Activated CD4-positive, alpha-beta T cell treated with anti-CD3 and anti-CD28 coated beads, Interleukin-2, amount 50 U/mL, for 24 hours (primary cell): ENCODE results near the gene JMJD8.
A peak's percentile ranks its signal among the peaks of the same experiment; 100 is the strongest.

ENCODE experiments used
- DNase-seq, 2 donors: peaks; one replicate each; pipeline ENCODE4 v3.0.0-alpha.2; 2020; ENCODE audit warnings: low read depth in 1 of 2, low spot score in 1 of 2

The JMJD8 gene

DNA sequence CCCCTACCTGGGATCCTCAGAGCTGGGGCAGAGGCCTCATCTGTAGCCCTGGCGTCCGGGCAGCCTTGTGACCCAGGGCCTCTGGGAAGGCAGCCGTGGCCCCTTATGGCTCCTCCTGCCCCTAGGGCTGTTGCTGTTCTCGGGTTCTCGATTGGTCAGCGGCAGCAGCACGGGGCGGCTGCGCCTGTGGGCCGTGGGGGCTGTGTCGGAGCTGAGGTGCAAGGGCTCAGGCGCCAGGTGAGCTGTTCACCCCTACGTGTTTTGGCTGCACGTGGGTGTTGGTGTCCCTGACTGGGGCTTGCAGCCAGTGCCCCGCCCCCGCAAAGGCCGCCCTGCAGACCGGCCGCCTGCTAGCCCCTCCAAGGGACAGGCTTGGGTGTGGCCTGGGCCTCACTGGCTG lies 22.0 kb downstream of the JMJD8 start:
- DNase-seq: no peak

DNA sequence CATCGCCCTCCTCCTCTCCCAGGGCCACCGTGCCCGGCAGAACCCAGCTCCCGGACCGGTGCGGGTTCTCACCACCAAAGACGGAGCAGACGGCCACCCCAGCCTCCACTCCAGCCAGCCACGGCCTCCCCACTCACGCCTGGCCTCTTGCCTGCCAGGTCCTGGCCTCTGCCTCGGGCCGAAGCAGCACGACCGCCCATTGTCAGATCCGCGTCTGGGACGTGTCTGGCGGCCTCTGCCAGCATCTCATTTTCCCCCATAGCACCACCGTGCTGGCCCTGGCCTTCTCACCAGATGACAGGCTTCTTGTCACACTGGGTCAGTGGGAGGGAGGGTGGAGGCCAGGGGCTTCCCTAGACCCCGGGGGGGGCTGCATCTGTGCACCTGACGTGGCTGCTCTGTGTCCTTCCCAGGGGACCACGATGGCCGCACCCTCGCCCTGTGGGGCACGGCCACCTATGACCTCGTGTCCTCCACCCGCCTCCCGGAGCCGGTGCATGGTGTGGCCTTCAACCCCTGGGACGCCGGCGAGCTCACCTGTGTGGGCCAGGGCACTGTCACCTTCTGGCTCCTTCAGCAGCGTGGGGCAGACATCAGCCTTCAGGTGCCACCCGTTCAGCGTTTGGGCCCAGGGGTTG lies 22.8 kb downstream of the JMJD8 start:
- no peak for DNase-seq

DNA sequence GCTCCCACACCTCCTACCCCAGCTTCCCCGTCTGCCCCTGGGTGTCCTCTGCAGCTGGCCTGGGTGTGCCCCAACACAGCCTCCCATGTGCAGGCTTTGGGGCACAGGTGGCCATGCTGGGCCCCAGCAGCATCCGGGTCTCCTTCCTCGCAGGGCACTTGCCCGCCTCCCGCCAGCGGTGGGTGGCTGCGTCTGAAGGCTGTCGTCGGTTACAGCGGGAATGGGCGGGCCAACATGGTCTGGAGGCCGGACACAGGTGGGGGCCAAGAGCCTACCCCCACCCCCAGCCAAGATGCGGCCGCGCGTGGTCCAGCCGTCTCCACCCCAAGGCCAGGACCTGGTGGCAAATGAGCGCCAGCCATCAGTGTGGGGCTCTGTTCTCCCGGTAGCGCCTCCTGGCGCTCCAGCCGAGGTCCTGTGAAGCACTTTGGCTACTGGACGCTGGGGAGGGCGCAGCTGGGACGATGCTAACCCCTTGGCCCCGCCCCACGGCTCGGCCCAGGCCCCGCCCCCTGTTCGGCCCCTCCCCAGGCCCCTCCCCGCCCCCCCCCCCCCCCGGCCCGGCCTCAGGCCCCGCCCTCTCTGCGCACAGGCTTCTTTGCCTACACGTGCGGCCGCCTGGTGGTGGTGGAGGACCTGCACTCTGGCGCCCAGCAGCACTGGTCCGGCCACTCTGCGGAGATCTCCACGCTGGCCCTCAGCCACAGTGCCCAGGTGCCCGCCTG lies 23.5 kb downstream of the JMJD8 start:
- DNase-seq: peak in 1 of 2 donors; percentile 48

DNA sequence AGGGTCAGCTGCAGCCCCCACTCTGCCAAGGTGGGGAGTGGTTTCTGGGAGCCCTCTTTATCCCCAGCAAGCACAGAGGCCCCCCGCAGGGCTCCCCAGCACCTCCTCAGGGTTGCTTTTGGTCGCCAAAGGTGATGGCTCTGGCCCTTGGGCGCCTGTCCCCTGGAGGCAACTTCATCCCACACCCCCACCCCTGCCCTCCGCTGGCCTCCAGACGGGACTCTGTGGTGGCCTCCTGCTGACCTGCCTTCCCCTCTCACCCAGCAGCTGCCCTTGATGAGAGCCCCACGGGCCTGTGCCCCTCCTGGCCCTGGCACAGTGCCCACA lies 24.0 kb downstream of the JMJD8 start:
- DNase-seq: no peak

DNA sequence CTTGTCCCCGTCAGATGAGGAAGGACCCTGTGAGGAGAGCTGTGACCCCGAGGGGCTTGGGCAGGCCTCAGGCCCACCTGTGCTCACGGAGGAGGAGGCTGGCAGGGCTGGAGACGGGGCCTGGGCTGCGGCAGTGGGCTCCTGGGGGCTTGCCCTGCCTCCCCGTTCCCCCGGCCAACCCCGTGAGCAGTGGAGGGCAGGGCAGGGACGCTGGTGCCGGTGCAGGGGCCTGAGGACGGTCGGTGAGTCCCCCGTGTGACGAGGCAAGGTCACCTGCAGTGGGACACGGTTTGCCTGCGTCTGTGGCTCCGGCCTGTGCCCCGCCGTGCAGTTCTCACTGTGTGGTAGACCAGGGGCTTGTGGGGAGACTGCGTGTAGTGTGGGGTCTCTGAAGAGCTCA lies 24.5 kb downstream of the JMJD8 start:
- no peak for DNase-seq

DNA sequence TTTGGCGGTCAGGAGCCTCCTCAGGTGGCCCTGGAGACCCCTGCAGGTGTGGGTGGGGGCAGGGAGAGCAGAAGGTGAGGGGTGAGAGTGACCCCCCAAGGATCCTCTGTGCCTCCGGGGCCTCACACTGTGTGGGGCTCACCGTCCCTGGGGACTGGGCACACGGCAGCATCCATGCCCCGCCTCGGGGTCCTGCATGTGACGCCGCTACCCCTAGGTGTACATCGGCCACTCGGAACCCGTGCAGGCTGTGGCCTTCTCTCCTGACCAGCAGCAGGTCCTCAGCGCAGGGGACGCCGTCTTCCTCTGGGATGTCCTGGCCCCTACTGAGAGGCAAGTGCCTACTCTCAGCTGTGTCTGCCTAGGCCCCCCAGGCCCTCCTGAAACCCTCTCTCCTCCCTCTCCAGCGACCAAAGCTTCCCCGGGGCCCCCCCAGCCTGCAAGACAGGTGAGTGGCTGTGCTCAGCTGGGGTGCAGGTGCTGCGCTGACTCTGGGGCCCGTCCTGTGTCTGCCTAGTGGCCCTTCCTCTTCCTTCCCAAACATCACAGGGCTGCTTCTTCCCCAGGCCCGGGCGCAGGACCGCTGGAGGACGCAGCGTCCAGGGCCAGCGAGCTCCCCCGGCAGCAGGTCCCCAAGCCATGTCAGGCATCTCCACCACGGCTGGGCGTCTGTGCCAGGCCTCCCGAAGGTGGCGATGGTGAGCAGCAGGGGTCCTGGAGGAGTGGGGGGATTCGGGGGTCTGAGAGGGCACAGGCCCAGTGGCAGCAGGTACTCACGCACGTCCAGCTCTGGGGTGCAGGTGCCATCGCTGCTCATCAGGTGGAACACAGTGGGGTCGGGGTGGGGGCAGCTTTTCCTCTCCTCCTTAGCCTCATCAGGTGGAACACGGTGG lies 25.2 kb downstream of the JMJD8 start:
- no peak for DNase-seq

DNA sequence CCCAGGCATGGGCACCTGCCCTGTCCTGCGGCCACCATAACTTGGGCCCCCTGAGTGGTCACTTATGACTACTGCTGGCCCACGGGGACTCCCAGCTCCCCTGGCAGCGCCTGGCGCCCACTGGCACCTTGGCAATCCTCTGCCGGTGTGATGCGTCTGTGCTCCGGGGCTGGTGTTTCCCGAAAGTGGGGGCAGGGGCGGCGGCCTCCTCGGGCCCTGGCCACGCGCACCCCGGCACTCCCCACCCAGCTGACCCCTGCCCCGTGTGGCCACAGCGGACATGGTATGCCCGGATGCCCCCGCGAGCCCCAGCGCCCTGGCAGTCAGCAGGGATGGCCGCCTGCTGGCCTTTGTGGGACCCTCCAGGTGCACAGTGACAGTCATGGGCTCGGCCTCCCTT lies 26.6 kb downstream of the JMJD8 start:
- DNase-seq: no peak

DNA sequence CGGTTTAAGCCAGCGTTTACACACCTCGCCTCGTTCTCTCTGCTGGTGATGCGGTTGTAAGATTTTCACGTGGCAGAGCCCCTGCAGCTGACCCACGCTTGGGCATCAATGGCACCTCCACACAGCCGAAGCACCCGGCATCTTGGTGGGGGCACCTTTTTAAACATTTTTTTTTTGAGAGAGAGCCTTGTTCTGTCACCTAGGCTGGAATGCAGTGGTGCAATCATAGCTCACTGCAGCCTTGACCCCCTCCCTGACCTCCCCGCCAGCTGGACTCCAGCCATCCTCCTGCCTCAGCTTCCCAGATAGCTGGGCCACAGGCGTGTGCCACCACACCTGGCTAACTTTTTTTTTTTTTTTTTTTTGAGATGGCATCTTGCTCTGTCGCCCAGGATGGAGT lies 30.1 kb downstream of the JMJD8 start:
- no peak for DNase-seq

DNA sequence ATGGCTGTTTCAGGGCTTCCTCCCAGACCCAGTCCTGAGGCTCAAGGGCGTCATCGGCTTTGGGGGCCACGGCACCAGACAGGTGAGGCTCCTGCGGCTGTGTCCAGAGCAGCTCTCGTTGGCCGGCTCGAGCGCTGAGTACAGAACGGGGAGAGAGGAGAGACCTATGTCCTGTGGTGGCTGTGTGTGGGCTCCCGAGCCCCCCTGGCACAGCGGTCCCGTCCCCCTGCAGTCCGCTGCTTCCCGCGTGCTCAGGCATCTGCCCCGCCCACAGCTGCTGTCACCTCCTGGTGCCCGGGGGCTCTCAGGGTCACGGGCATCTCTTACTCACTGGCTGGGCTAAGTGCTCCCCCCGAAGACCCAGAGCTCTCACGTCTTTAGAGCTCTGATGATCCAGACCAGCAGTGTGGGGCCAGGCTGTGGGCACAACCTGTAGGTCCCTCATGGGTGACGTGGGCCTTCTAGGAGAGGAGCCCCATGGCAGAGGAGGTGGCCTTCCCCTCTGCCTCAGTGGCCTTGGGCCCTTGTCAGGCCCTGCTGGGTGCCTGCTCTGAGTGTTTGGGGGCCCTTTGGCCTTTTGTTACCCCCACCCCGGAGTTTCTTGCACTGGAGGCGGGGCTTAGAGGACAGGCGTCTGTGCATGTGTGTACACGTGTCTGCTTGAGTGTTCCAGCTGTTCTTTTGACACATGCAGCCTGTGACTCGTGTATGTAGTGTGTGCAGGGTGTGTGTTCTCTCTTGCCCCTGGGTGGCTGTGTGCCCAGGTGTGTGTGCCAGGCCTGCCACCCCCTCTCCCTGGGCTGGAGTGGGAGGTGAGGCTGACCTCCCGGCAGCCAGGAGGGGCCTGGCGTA lies 31.5 kb downstream of the JMJD8 start:
- DNase-seq: no peak

DNA sequence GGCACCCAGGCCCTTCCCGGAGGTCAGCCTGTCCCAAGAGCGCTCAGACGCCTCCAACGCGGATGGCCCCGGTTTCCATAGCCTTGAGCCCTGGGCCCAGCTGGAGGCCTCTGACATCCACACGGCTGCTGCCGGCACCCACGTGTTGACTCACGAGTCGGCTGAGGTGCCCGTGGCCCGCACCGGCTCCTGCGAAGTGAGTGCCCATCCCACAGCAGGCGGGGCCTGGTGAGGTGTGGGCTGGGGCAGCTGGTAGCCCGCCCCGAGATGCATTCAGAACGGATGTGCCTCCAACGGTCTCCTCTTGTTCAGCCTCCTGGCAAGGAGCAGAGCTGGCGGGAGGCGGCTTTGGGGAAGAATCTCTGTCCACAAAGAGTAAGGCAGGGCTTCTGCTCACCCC lies 32.3 kb downstream of the JMJD8 start:
- DNase-seq: no peak

DNA sequence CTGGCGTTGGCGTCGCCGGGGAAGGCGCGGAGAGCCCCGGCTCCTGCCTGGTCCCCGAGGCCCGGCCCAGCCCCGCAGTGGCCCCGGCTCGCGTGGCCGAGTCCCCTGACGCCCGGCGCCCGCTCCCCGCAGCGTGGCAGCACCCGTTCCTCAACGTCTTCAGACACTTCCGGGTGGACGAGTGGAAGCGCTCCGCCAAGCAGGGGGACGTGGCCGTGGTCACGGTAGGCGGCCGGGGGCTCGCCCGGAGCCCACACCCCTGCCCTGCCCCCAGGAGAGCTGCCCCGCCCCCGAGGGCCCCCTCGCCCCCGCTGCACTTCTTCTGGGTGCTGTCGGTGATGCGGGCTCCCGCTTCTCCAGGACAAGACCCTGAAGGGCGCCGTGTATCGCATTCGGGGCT lies 34.5 kb downstream of the JMJD8 start:
- DNase-seq: no peak

DNA sequence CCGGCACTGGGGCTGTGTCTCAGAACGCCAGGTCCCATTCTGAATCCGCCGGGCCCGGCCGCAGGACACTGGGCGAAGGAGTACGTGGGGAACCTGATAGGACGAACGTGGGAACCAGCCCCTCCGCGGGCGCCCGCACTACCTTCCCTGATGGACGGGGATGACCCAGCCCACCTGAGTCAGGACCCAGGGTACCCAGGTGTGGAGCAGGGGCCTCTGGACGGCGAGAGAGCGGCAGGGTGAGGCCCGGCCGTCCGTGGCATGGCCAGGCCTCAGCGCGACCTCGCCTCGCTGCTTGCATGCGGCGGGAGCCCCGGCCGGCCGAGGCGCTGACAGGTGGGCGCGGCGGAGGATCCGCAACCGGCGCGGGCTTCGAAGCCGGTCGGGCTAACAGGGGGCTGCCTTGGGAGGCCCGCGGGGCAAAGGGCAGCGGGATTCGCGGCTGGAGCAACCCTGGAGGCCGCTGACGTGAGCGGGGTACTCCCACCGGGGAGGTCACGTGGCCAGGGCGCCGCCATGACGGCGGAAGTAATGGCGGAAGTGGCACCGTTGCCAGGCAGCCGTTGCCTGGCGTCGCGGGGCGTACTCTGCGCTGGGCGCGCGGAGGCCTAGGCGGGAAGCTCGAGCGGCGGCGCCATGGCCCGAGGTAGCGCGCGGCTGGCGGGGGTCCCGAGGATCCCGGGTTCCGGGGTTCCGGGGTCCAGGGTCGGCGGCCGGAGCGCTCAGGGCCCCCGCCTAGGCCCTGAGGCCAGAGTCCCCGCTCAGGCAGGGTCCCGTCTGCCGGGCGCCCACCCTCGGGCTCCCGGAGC lies 35.1 kb downstream of the JMJD8 start, which contains the start of gene WDR90:
WDR90 (plus strand) TSS at position 585 of the 809 bp plus-strand sequence; CDS start at position 637, 52 bp downstream.
- DNase-seq: peak; percentile 83 to 91

DNA sequence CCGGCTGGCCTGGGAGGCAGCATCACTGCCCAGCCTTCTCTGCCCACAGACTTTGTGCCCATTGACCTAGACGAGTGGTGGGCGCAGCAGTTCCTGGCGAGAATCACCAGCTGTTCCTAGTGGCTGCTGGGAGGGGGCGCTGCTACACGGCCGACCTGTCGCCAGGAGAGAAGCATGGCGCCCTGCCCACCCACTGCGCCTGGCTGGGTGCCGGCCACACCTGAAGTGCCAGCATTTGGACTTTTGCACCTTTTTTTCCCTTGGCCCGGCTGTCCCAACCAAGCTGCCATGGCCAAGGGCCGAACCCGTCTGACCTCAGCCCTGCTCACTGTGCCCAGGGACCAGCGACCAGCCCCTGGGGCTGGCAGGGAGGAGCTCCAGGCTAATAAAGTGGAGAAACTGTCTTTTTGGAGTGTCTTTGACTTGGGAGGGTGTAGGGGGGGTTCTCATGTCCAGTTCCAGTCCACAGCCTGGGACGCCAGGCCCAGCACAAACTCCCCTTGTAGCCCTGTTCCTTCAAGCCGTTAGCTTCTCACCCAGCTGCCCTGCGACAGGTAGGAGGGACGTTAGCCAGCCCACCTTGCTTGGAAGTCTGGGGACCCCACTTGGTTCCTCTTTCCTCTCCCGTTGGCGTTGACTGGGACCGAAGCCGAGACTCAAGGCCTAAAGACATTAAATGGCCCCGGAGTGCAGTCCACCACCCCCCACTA lies 35.9 kb downstream of the JMJD8 start:
- DNase-seq: no peak

DNA sequence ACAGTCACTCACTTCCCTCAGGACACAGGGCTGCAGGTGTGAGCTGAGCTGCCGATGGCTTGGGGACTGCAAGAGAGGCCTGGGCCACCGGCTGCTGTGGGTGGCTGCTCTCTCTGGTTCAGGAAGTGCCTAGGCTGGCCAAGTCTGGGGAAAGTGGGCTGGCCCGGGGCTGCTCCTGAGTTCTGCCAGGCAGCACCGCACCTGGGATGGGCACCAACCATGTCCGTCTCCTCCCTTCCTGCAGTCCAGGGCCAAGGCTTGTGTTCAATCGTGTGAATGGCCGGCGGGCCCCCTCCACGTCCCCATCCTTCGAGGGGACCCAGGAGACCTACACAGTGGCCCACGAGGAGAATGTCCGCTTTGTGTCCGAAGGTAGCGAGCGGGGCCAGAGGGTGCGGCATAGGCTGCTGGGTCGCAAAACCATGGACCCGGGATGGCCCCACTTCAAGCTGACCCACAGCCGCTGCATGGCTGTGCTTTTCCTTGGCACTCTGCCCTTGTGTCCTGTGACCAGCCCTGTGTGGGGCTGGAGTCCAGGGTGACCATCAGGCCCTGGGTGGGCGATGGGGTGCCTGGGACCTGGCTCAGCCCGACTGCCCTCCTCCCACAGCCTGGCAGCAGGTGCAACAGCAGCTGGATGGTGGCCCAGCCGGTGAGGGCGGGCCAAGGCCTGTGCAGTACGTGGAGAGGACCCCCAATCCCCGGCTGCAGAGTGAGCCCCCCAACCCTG lies 36.8 kb downstream of the JMJD8 start:
- no peak for DNase-seq

DNA sequence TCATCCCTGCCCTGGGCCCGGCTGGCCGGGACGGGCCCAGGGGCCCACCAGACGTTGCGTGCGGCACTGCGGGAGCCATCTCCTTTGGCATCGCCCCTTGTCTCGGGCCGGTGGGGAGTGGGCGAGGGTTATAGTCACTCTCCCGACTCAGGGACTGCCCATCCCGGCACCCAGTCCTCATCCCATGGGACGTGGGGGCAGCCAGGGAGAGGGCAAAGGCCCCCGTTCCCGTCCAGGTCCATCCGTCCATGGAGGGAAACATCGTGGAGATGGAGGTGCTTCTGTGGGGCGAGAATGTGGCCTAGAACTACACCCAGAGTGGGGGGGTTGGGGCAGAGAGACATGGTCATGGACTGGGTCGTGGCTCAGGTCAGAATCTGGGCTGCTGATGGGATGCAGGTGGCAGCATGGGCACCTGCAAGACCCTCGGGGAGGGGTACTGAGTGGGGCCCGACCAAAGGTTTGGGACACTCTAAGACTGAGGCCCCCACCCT lies 37.4 kb downstream of the JMJD8 start:
- DNase-seq: no peak

DNA sequence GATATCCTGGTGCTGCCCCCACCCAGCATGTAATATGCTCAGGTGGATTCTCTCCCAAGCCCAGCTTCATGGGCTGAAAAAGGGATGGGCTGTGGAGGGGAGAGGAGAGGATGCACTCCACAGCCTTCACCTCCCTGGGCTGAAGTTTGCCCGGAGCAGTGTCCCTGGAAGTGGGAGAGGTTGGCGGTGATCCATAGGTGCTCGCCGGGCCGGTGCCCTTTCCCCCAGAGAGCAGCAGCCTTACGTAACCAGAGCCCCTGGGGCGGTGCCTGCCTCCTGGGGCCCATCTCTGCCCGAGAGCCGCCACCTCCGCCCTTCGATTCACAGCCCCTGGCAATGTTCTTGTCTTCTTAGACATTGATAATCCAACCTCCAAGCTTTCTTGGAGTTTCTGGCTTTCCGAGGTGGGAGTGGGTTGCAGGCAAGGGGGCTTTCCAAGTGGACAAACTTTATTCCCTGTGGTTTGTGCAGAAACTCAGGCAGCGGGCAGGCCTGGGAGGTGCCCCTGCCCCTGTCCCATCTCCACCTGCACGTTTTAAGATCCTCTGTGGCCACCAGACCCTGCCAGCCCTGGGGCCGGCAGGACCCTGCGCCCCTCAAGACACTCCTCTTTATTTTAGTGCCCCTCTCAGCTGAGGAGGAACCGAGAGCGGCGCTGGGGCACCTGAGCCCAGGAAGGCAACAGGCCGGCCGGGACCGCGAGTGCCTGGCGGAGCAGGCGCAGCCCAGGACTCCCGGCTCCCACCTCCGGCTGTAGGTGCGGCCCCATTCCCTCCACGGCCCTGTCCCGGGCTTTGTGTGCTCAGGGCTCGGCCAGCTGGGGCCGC lies 38.1 kb downstream of the JMJD8 start:
- DNase-seq: no peak

DNA sequence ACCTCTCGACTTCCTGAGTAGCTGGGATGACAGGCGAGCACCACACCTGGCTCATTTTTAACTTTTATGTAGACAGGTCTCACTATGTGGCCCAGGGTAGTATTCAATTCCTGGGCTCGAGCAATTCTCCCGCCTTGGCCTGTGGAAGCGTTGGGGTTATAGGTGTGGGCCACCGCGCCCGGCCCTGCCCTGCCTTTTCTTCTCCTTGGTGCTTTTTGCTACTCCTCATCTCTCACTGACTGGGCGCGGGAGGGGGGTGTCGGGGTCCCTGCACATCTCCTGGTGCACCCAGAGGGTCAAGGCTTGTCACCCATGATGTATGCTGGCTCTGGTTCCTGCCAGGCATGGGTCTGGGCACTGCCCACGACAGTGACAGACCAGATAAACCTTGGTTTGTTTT lies 39.6 kb downstream of the JMJD8 start:
- DNase-seq: no peak

DNA sequence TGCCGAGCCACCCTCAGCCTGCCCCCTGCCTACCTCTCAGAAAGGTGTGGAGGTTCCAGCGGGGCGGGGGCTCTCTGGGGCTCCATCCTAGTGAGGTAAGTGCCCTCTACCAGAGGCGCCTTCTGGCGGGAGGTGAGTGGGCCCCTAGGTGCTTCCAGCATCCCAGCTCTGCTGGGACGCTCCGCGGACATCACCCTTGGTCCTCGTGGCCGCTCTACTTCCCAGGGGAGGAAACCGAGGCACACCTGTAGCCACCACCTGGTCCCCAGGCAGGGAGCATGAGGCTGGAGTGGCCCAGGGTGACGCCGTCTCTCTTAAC lies 41.1 kb downstream of the JMJD8 start:
- no peak for DNase-seq
